ENCODE data around the gene APLP2. TPM values are rescaled to one million over a fixed set of nuclear protein-coding genes. Genes with fewer than 3 reads are reported as not detected.

The APLP2 gene
- total and polyA plus RNA-seq, 2 of the 13 experiments (the other 11 are each of a cell fraction or from before 2014, with no cell fraction given) = 315 to 594 TPM

DNA sequence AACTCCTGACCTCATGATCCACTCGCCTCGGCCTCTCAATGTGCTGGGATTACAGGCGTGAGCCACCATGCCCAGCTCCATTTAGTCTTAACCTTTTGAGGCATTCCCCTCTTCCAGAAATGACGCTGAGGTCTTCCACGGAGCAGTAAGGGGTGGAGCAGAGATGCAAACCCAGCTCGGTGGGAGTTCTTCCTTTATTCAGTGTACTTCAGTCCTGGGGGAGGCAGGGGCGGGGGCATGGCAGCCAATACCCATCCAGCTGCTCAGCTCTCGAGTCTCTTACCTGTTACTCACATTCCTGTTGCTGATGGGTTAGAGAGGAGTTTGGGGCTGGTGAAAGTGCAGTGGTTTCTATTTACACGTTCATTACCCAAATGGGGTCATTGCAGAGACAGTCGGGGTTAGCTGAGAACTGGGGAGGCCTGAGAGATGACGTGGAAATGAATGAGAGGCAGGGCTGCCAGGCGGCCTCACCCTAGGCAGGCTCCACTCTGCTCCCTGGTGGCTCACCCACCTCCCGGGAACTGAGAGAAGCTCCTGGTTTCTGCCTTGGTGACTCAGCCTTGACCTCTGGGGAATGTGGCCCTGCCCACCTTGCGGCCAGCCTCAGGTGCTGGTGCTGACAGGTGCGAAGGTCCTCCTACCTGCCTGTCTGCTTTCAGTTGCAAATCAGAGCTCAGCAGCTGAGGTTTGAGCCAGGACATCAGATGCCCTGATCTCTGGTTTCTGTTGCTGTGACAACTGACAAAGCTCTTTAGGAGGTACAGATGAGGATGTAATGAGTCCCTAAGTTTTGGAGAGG, 76.5 kb downstream of the APLP2 start (continued):
- TF ChIP-seq TRIM22 (IDR thresholded peaks at IDR 0.05) = no peak
- no peak for TF ChIP-seq MAF1 (CRISPR knock-in tag; IDR thresholded peaks at IDR 0.05; ENCODE audit: borderline replicate concordance)
- no peak for TF ChIP-seq SIN3B (IDR thresholded peaks at IDR 0.05; ENCODE audit: low read length)
- no peak for TF ChIP-seq ZFP36 (IDR thresholded peaks at IDR 0.05; ENCODE audit: borderline replicate concordance, low read depth, low read length, partially characterized antibody)
- no peak for TF ChIP-seq FOXP1 (IDR thresholded peaks at IDR 0.05)
- no peak for TF ChIP-seq FOXP1 (CRISPR knock-in tag; IDR thresholded peaks at IDR 0.05)
- TF ChIP-seq NFRKB (IDR thresholded peaks at IDR 0.05) = no peak
- TF ChIP-seq, protein P1, sequence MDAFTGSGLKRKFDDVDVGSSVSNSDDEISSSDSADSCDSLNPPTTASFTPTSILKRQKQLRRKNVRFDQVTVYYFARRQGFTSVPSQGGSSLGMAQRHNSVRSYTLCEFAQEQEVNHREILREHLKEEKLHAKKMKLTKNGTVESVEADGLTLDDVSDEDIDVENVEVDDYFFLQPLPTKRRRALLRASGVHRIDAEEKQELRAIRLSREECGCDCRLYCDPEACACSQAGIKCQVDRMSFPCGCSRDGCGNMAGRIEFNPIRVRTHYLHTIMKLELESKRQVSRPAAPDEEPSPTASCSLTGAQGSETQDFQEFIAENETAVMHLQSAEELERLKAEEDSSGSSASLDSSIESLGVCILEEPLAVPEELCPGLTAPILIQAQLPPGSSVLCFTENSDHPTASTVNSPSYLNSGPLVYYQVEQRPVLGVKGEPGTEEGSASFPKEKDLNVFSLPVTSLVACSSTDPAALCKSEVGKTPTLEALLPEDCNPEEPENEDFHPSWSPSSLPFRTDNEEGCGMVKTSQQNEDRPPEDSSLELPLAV (CRISPR knock-in tag; conservative IDR thresholded peaks at IDR 0.05; ENCODE audit: low read depth) = no peak
- peak; percentile 61 for TF ChIP-seq KDM2A (CRISPR knock-in tag; IDR thresholded peaks at IDR 0.05; ENCODE audit: borderline replicate concordance, low read depth)
- TF ChIP-seq ZNF674 (CRISPR knock-in tag; IDR thresholded peaks at IDR 0.05; ENCODE audit: low read depth) = no peak
- 0 out of 2 replicates have a peak, but pooled peaks have one; percentile 34 for TF ChIP-seq ZMYM4 (CRISPR knock-in tag; IDR thresholded peaks at IDR 0.05)
- no peak for TF ChIP-seq POGZ (CRISPR knock-in tag; IDR thresholded peaks at IDR 0.05)
- no peak for TF ChIP-seq KLF11 (CRISPR knock-in tag; IDR thresholded peaks at IDR 0.05)
- TF ChIP-seq ZNF251 (CRISPR knock-in tag; IDR thresholded peaks at IDR 0.05) = no peak
- TF ChIP-seq ZNF280B (CRISPR knock-in tag; IDR thresholded peaks at IDR 0.05; ENCODE audit: borderline replicate concordance) = no peak
- no peak for TF ChIP-seq DR1 (CRISPR knock-in tag; IDR thresholded peaks at IDR 0.05)
- TF ChIP-seq TARDBP (CRISPR knock-in tag; IDR thresholded peaks at IDR 0.05) = no peak
- no peak for TF ChIP-seq ZFP37 (CRISPR knock-in tag; IDR thresholded peaks at IDR 0.05; ENCODE audit: borderline replicate concordance)
- TF ChIP-seq, protein P2, sequence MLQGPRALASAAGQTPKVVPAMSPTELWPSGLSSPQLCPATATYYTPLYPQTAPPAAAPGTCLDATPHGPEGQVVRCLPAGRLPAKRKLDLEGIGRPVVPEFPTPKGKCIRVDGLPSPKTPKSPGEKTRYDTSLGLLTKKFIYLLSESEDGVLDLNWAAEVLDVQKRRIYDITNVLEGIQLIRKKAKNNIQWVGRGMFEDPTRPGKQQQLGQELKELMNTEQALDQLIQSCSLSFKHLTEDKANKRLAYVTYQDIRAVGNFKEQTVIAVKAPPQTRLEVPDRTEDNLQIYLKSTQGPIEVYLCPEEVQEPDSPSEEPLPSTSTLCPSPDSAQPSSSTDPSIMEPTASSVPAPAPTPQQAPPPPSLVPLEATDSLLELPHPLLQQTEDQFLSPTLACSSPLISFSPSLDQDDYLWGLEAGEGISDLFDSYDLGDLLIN (CRISPR knock-in tag; IDR thresholded peaks at IDR 0.05; ENCODE audit: borderline replicate concordance) = no peak
- no peak for TF ChIP-seq ZNF17 (CRISPR knock-in tag; IDR thresholded peaks at IDR 0.05)
- TF ChIP-seq RAD21 (CRISPR knock-in tag; IDR thresholded peaks at IDR 0.05) = peak; percentile 63
- no peak for TF ChIP-seq ZNF337 (CRISPR knock-in tag; IDR thresholded peaks at IDR 0.05; ENCODE audit: borderline replicate concordance, low read depth)
- no peak for TF ChIP-seq ZNF546 (CRISPR knock-in tag; conservative IDR thresholded peaks at IDR 0.05)
- TF ChIP-seq NAIF1 (CRISPR knock-in tag; IDR thresholded peaks at IDR 0.05; ENCODE audit: borderline replicate concordance) = no peak
- no peak for TF ChIP-seq FOSL1 (CRISPR knock-in tag; IDR thresholded peaks at IDR 0.05; ENCODE audit: borderline replicate concordance)
- no peak for TF ChIP-seq GTF2F1 (IDR thresholded peaks at IDR 0.05; ENCODE audit: low read length)
- TF ChIP-seq, protein P3, sequence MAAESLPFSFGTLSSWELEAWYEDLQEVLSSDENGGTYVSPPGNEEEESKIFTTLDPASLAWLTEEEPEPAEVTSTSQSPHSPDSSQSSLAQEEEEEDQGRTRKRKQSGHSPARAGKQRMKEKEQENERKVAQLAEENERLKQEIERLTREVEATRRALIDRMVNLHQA (CRISPR knock-in tag; IDR thresholded peaks at IDR 0.05) = no peak

All from HepG2 (cell line).